ENCODE results near the gene TANGO6.

The TANGO6 gene

GRCh38 chr16:69088684-69089083 is 245.4 kb downstream of the TANGO6 start:
- no peak overlapping the region for H3K4me2 ChIP-seq (ENCODE audit: low read length)

GRCh38 chr16:69089091-69089910 is 246.0 kb downstream of the TANGO6 start:
- no peaks in the 10 kb centered on the region for H3K9me2 ChIP-seq (replicated peaks; ENCODE audit: control insufficient read depth, low read length)
- no peaks in the 10 kb centered on the region for H3F3A ChIP-seq (ENCODE audit: control insufficient read depth, insufficient read depth)
- no peaks in the 10 kb centered on the region for H3K4me1 ChIP-seq (ENCODE audit: control insufficient read depth, low read length)
- no peak overlapping the region for H3K27ac ChIP-seq (ENCODE audit: low read depth, low read length)
- no peaks in the 10 kb centered on the region for H3K27me3 ChIP-seq (ENCODE audit: control insufficient read depth, low read length)
- H3K4me3 ChIP-seq (ENCODE audit: low read length) = no peak overlapping the region
- TF ChIP-seq CTCF (IDR thresholded peaks at IDR 0.05; ENCODE audit: low read depth, low read length, poor library complexity, severe bottlenecking) (no peak), EZH2phosphoT487 (IDR thresholded peaks at IDR 0.05; ENCODE audit: borderline replicate concordance, low read length) (no peak)
- H3K36me3 ChIP-seq (ENCODE audit: control insufficient read depth, low read length) = no peaks in the 10 kb centered on the region
- no peaks in the 10 kb centered on the region for H4K20me1 ChIP-seq (ENCODE audit: control insufficient read depth, insufficient read depth, low read depth, low read length)
- no peaks in the 10 kb centered on the region for H3K9me3 ChIP-seq (ENCODE audit: control insufficient read depth, insufficient read depth, low read length)
- H3K79me2 ChIP-seq (ENCODE audit: control insufficient read depth, low read length) = no peaks in the 10 kb centered on the region
- no peak overlapping the region for H3K4me2 ChIP-seq (ENCODE audit: low read length)

More at GRCh38 chr16:69088684-69089083, 245.4 kb downstream of the TANGO6 start:
- no peaks in the 10 kb centered on the region for H3K9me2 ChIP-seq (replicated peaks; ENCODE audit: control insufficient read depth, low read length)
- H3K36me3 ChIP-seq (ENCODE audit: control insufficient read depth, low read length) = no peaks in the 10 kb centered on the region
- no peak overlapping the region for H3K27ac ChIP-seq (ENCODE audit: low read depth, low read length)
- H4K20me1 ChIP-seq (ENCODE audit: control insufficient read depth, insufficient read depth, low read depth, low read length) = no peaks in the 10 kb centered on the region
- H3K9me3 ChIP-seq (ENCODE audit: control insufficient read depth, insufficient read depth, low read length) = no peaks in the 10 kb centered on the region
- H3F3A ChIP-seq (ENCODE audit: control insufficient read depth, insufficient read depth) = no peaks in the 10 kb centered on the region
- H3K4me1 ChIP-seq (ENCODE audit: control insufficient read depth, low read length) = no peaks in the 10 kb centered on the region
- no peaks in the 10 kb centered on the region for H3K27me3 ChIP-seq (ENCODE audit: control insufficient read depth, low read length)
- TF ChIP-seq EZH2phosphoT487 (IDR thresholded peaks at IDR 0.05; ENCODE audit: borderline replicate concordance, low read length) (no peak), CTCF (IDR thresholded peaks at IDR 0.05; ENCODE audit: low read depth, low read length, poor library complexity, severe bottlenecking) (no peak)
- H3K4me3 ChIP-seq (ENCODE audit: low read length) = no peak overlapping the region
- no peaks in the 10 kb centered on the region for H3K79me2 ChIP-seq (ENCODE audit: control insufficient read depth, low read length)

GRCh38 chr16:69093974-69094373 is 250.6 kb downstream of the TANGO6 start:
- Histone ChIP-seq H3K27me3 (ENCODE audit: control insufficient read depth, low read length) (no peaks in the 10 kb centered on the region), H3K36me3 (ENCODE audit: control insufficient read depth, low read length) (no peaks in the 10 kb centered on the region), H4K20me1 (ENCODE audit: control insufficient read depth, insufficient read depth, low read depth, low read length) (no peaks in the 10 kb centered on the region), H3K4me1 (ENCODE audit: control insufficient read depth, low read length) (no peaks in the 10 kb centered on the region), H3K4me2 (ENCODE audit: low read length) (no peak overlapping the region), H3K27ac (ENCODE audit: low read depth, low read length) (no peak overlapping the region), H3K9me3 (ENCODE audit: control insufficient read depth, insufficient read depth, low read length) (no peaks in the 10 kb centered on the region), H3K9me2 (replicated peaks; ENCODE audit: control insufficient read depth, low read length) (no peaks in the 10 kb centered on the region), H3K79me2 (ENCODE audit: control insufficient read depth, low read length) (no peaks in the 10 kb centered on the region), H3F3A (ENCODE audit: control insufficient read depth, insufficient read depth) (no peaks in the 10 kb centered on the region), H3K4me3 (ENCODE audit: low read length) (no peak overlapping the region)
- no peak for TF ChIP-seq EZH2phosphoT487 (IDR thresholded peaks at IDR 0.05; ENCODE audit: borderline replicate concordance, low read length)
- TF ChIP-seq CTCF (IDR thresholded peaks at IDR 0.05; ENCODE audit: low read depth, low read length, poor library complexity, severe bottlenecking) = no peak

Measured in DOHH2 (cell line).